SW480 (cell line): ENCODE results near the gene OR6C1.
"Not testable (repeated sequence)": the region's sequence is repeated elsewhere in the genome, so short reads cannot be mapped to it uniquely, and the experiment has no call there.

Source experiments
- DNase-seq: peaks from one replicate; pipeline ENCODE4 v3.0.0-alpha.2; 2016; ENCODE audit warnings: low spot score

OR6C1 gene

GRCh38 chr12:55314043-55314442, at the start of gene OR6C1:
Gene OR6C1 (plus strand): TSS chr12:55314343. CDS start chr12:55320600, 6,257 bp downstream.
- no peak for DNase-seq

- no peak for DNase-seq
These were observed 33.2 kb upstream of the OR6C1 start for GRCh38 chr12:55280991-55281390.

- DNase-seq, result no peak
These were observed 24.1 kb upstream of the OR6C1 start for GRCh38 chr12:55289999-55290398.

- DNase-seq, result no peak
These were observed 17.7 kb upstream of the OR6C1 start, which contains the start of gene OR6C6 for GRCh38 chr12:55296469-55296868. Gene OR6C6 (minus strand): TSS chr12:55296569. CDS start chr12:55295232, 1,337 bp downstream.

GRCh38 chr12:55320201-55320600, 6.1 kb downstream of the OR6C1 start:
- no peak for DNase-seq

- DNase-seq, result not testable (repeated sequence)
These were observed 11.7 kb downstream of the OR6C1 start for GRCh38 chr12:55325801-55326200.

GRCh38 chr12:55330446-55330845, 16.3 kb downstream of the OR6C1 start, which contains the start of gene OR6C3:
Gene OR6C3 (plus strand): TSS chr12:55330746. CDS start chr12:55331701, 955 bp downstream.
- no peak for DNase-seq

GRCh38 chr12:55336002-55336401, 21.9 kb downstream of the OR6C1 start:
- no peak for DNase-seq

- DNase-seq, result not testable (repeated sequence)
These were observed 41.2 kb downstream of the OR6C1 start for GRCh38 chr12:55355338-55355737.

GRCh38 chr12:55362675-55363074, 48.5 kb downstream of the OR6C1 start, which contains the start of gene OR6C75:
Gene OR6C75 (plus strand): TSS chr12:55362975. CDS start chr12:55365111, 2,136 bp downstream.
- no peak for DNase-seq

GRCh38 chr12:55365086-55365485, 50.9 kb downstream of the OR6C1 start:
- DNase-seq, result no peak
